K562 (cell line): ENCODE results near the gene CLSTN2. TPM values are rescaled to one million over a fixed set of nuclear protein-coding genes. Genes with fewer than 3 reads are reported as not detected.

Experiments used
- ATAC-seq: fragments of 200-7000 bp; cut with Tn5 transposase; 3 replicates; pipeline ENCODE4 v1.9.1; 2020; ENCODE audit warnings: moderate library complexity
- BruUV-seq: library from RNA; stranded (reverse); fragments of 400-500 nt; replicated peaks from 2 replicates; lab custom pipeline; 2021; lab: Mats Ljungman, UMichigan
- CTCF ChIA-PET: fragments of 300-600 bp; formaldehyde crosslinking; extraction: SDS; loops from one replicate; lab custom pipeline; 2021; ENCODE audit warnings: low intra/inter-chr PET ratio; lab: Yijun Ruan, JAX
- POLR2A ChIA-PET: fragments of 300-600, 350-650 bp; sonication (Branson Sonifier 250); formaldehyde crosslinking; extraction: SDS; loops from one replicate; lab custom pipeline; 2021; ENCODE audit warnings: antibody characterized with exemption, inconsistent platforms; lab: Yijun Ruan, JAX
- DNase-seq, 4 experiments: peaks; one replicate each; pipeline versions ENCODE4 v3.0.0 to v3.0.0-alpha.2; 2011 to 2018; ENCODE audit warnings: low spot score in 3 of 4, mixed read lengths in 3 of 4; ENCODE audit errors: extremely low read depth in 1 of 4
- FAIRE-seq: peaks from 2 replicates; lab custom pipeline; 2011; peaks lifted over from hg19 to GRCh38; lab: Jason Lieb, UNC
- H2AFZ ChIP-seq: 2 replicates; pipeline ENCODE4 v1.6.0; 2011; ENCODE audit warnings: low read depth, low read length, control low read depth, inconsistent platforms
- H3K27ac ChIP-seq: fragments of 200-600 bp; 3 replicates; pipeline ENCODE4 v1.8.0; 2011; ENCODE audit warnings: low read depth, mild to moderate bottlenecking, control low read depth, inconsistent platforms, low read length, moderate library complexity, mixed read lengths; ENCODE audit errors: extremely low read depth
- H3K27me3 ChIP-seq, 2 experiments: fragments of 300-600 bp in 1 of 2; 2 replicates in 1 of 2; 3 replicates in 1 of 2; pipeline versions ENCODE4 v1.6.0 to v1.8.0; 2011; ENCODE audit warnings: inconsistent platforms in 2 of 2, low read length in 2 of 2, mild to moderate bottlenecking in 1 of 2, mixed read lengths in 1 of 2, moderate library complexity in 1 of 2; ENCODE audit not compliant: control insufficient read depth in 2 of 2, insufficient read depth in 2 of 2
- H3K36me3 ChIP-seq: fragments of 300-600 bp; 3 replicates; pipeline ENCODE4 v1.8.0; 2011; ENCODE audit warnings: mild to moderate bottlenecking, low read length, inconsistent platforms; ENCODE audit not compliant: control insufficient read depth, insufficient read depth
- H3K4me1 ChIP-seq, 2 experiments: fragments of 200-600 bp in 1 of 2; replicated peaks in 1 of 2; 2 replicates in 1 of 2; 3 replicates in 1 of 2; pipeline versions ENCODE4 v1.5.1 to v1.8.0; 2011; ENCODE audit warnings: inconsistent platforms in 2 of 2, low read length in 2 of 2, mild to moderate bottlenecking in 1 of 2, mixed read lengths in 1 of 2, moderate library complexity in 1 of 2; ENCODE audit not compliant: control insufficient read depth in 2 of 2, insufficient read depth in 2 of 2
- H3K4me2 ChIP-seq: 2 replicates; pipeline ENCODE4 v1.6.1; 2011; ENCODE audit warnings: low read length, control low read depth, inconsistent platforms, mixed read lengths; ENCODE audit not compliant: insufficient read depth
- H3K4me3 ChIP-seq: fragments of 200-600 bp; sonication (generic), shearing (Covaris generic); 2 replicates; pipeline ENCODE4 v1.5.1; 2016; ENCODE audit warnings: control low read depth, inconsistent platforms
- H3K79me2 ChIP-seq: fragments of 200-600 bp; 3 replicates; pipeline ENCODE4 v1.8.0; 2011; ENCODE audit warnings: low read length, inconsistent platforms; ENCODE audit not compliant: control insufficient read depth, insufficient read depth
- H3K9ac ChIP-seq, 2 experiments: 2 replicates each; pipeline versions ENCODE4 v1.6.0 to v1.6.1; 2011; ENCODE audit warnings: low read depth in 2 of 2, low read length in 2 of 2, control low read depth in 1 of 2, inconsistent platforms in 1 of 2, mild to moderate bottlenecking in 1 of 2, mixed read lengths in 1 of 2; ENCODE audit not compliant: insufficient read depth in 1 of 2
- H3K9me1 ChIP-seq: one replicate; pipeline ENCODE4 v1.6.0; 2011; ENCODE audit warnings: inconsistent platforms, mild to moderate bottlenecking, low read length, moderate library complexity; ENCODE audit not compliant: control insufficient read depth, insufficient read depth
- H3K9me3 ChIP-seq: replicated peaks from 2 replicates; pipeline ENCODE4 v1.5.1; 2011; ENCODE audit warnings: low read depth, low read length, inconsistent platforms; ENCODE audit not compliant: control insufficient read depth, insufficient read depth
- H4K20me1 ChIP-seq: replicated peaks from 2 replicates; pipeline ENCODE4 v1.6.1; 2011; ENCODE audit warnings: low read length, inconsistent platforms, mixed read lengths; ENCODE audit not compliant: control insufficient read depth, insufficient read depth
- ASH1L ChIP-seq: fragments of 450-650 bp; IDR thresholded peaks from 2 replicates; pipeline ENCODE4 v1.6.1; 2018; ENCODE audit warnings: borderline replicate concordance, mild to moderate bottlenecking, low read depth; ENCODE audit not compliant: partially characterized antibody
- MYBL2 ChIP-seq, 2 experiments: fragments of 450-650 bp in 1 of 2; sonication (generic) in 1 of 2; formaldehyde crosslinking in 1 of 2; IDR thresholded peaks; 2 replicates each; pipeline versions ENCODE4 v1.6.1 to v1.8.1; 2017 to 2022; ENCODE audit warnings: borderline replicate concordance in 1 of 2, inconsistent platforms in 1 of 2, low read depth in 1 of 2, mild to moderate bottlenecking in 1 of 2, missing genetic modification reagents in 1 of 2, moderate library complexity in 1 of 2
- WGBS: fragments of 100-300 bp; shearing (Covaris generic); methylation state at CpG from one replicate; pipeline ENCODE4 v1.1.6; 2016; ENCODE audit warnings: low coverage, mixed read lengths; ENCODE audit not compliant: insufficient coverage; ENCODE audit errors: missing lambda C conversion rate; 5-methylcytosine and 5-hydroxymethylcytosine counted together
- in situ Hi-C: fragments of 300-500 bp; cut with MboI; formaldehyde crosslinking; loops from 4 replicates; pipeline ENCODE4 v1.15.0; 2018; ENCODE audit warnings: inconsistent platforms, mixed read lengths
- intact Hi-C: fragments of 100-400 bp; cut with micrococcal nuclease; formaldehyde crosslinking; loops from 2 replicates; pipeline ENCODE4 v1.14.2; 2022
- polyA plus RNA-seq, 8 experiments: library from polyadenylated mRNA; depleted of rRNA in 4 of 8; stranded (reverse) in 5 of 8; unstranded in 3 of 8; fragments of >200 nt; fragmentation: Nextera tagmentation in 2 of 8; fragmentation: Illumina TruSeq in 1 of 8; extraction: Ambion mirVana in 2 of 8; extraction: Trizol in 1 of 8; gene quantifications; 2 replicates each; pipeline versions ENCODE4 v1.2.1 to v1.2.3, GENCODE V29; 2011 to 2014; ENCODE audit warnings: inconsistent platforms in 1 of 8, missing spikeins in 1 of 8
- total RNA-seq, 7 experiments: library from RNA; depleted of rRNA in 6 of 7; stranded (reverse); fragments of >200 nt in 6 of 7; fragmentation: Illumina TruSeq in 2 of 7; extraction: Trizol in 2 of 7; gene quantifications; 2 replicates each; pipeline versions ENCODE4 v1.2.1 to v1.2.3, GENCODE V29; 2011 to 2021; ENCODE audit warnings: low replicate concordance in 1 of 7
- TF ChIP-seq, protein P1 (sequence below): fragments of 450-650 bp; IDR thresholded peaks from 2 replicates; pipeline ENCODE4 v1.6.1; 2016; ENCODE audit warnings: mild to moderate bottlenecking, moderate library complexity
- TF ChIP-seq, protein P2 (sequence below): fragments of 250-450 bp; sonication (Bioruptor Pico); IDR thresholded peaks from 2 replicates; pipeline ENCODE4 v1.4.0; 2020; ENCODE audit warnings: mild to moderate bottlenecking, moderate library complexity
- TF ChIP-seq, protein P3 (sequence below): fragments of 450-650 bp; IDR thresholded peaks from 2 replicates; pipeline ENCODE4 v1.6.1; 2016; ENCODE audit warnings: missing biosample characterization, missing genetic modification characterization

The CLSTN2 gene
- total and polyA plus RNA-seq, 9 of the 15 experiments (the other 6 are each of a cell fraction or from before 2014, with no cell fraction given): 0.02 to 0.04 (median 0.04) TPM; not detected in 6

DNA sequence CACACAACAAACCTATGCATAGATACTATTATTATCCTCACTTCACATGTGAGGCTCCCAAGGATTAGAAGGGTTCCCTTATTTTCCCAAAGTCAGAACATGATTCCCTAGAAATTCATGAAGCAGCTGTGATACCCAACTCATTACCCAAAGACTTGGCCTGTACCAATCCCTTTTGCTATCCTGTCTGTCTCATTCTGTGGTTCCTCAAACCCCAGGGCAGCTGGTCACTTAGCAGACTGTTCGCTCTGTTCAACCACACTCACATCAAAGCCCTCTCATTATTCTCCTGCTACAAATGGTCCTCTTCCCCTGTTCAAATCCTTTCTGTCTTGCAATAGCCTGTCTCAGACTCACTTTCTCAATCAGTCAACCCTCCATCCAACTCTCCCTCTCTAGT is 588.6 kb downstream of the CLSTN2 start:
- no peak for DNase-seq
- Histone ChIP-seq H3K79me2 (no peaks in the 10 kb centered on the region), H3K27ac (no peak overlapping the region), H3K36me3 (no peaks in the 10 kb centered on the region), H4K20me1 (no peaks in the 10 kb centered on the region), H3K4me2 (no peak overlapping the region), H3K4me3 (no peak overlapping the region), H3K9me3 (no peaks in the 10 kb centered on the region), H3K4me1 (no peaks in the 10 kb centered on the region), H3K9ac (no peak overlapping the region), H3K27me3 (peaks cover 0 to 9% of the 10 kb centered on the region in 2 experiments; a peak in 1 of 5 replicates), H2AFZ (no peak overlapping the region), H3K9me1 (no peaks in the 10 kb centered on the region)
- POLR2A ChIA-PET: no interaction called here
- no TSS peak for BruUV-seq
- WGBS: 0% methylated on average over 1 of the region's 1 CpG
- in situ Hi-C loops (no loop called here), intact Hi-C loops (no loop called here)
- FAIRE-seq: no peak
- CTCF ChIA-PET: no interaction called here
- no peak for ATAC-seq
- TF ChIP-seq MYBL2 (IDR thresholded peaks at IDR 0.05; ENCODE audit: low read depth) (no peak), MYBL2 (CRISPR knock-in tag; IDR thresholded peaks at IDR 0.05; ENCODE audit: borderline replicate concordance) (no peak), ASH1L (no peak)
- TF ChIP-seq, protein P1, sequence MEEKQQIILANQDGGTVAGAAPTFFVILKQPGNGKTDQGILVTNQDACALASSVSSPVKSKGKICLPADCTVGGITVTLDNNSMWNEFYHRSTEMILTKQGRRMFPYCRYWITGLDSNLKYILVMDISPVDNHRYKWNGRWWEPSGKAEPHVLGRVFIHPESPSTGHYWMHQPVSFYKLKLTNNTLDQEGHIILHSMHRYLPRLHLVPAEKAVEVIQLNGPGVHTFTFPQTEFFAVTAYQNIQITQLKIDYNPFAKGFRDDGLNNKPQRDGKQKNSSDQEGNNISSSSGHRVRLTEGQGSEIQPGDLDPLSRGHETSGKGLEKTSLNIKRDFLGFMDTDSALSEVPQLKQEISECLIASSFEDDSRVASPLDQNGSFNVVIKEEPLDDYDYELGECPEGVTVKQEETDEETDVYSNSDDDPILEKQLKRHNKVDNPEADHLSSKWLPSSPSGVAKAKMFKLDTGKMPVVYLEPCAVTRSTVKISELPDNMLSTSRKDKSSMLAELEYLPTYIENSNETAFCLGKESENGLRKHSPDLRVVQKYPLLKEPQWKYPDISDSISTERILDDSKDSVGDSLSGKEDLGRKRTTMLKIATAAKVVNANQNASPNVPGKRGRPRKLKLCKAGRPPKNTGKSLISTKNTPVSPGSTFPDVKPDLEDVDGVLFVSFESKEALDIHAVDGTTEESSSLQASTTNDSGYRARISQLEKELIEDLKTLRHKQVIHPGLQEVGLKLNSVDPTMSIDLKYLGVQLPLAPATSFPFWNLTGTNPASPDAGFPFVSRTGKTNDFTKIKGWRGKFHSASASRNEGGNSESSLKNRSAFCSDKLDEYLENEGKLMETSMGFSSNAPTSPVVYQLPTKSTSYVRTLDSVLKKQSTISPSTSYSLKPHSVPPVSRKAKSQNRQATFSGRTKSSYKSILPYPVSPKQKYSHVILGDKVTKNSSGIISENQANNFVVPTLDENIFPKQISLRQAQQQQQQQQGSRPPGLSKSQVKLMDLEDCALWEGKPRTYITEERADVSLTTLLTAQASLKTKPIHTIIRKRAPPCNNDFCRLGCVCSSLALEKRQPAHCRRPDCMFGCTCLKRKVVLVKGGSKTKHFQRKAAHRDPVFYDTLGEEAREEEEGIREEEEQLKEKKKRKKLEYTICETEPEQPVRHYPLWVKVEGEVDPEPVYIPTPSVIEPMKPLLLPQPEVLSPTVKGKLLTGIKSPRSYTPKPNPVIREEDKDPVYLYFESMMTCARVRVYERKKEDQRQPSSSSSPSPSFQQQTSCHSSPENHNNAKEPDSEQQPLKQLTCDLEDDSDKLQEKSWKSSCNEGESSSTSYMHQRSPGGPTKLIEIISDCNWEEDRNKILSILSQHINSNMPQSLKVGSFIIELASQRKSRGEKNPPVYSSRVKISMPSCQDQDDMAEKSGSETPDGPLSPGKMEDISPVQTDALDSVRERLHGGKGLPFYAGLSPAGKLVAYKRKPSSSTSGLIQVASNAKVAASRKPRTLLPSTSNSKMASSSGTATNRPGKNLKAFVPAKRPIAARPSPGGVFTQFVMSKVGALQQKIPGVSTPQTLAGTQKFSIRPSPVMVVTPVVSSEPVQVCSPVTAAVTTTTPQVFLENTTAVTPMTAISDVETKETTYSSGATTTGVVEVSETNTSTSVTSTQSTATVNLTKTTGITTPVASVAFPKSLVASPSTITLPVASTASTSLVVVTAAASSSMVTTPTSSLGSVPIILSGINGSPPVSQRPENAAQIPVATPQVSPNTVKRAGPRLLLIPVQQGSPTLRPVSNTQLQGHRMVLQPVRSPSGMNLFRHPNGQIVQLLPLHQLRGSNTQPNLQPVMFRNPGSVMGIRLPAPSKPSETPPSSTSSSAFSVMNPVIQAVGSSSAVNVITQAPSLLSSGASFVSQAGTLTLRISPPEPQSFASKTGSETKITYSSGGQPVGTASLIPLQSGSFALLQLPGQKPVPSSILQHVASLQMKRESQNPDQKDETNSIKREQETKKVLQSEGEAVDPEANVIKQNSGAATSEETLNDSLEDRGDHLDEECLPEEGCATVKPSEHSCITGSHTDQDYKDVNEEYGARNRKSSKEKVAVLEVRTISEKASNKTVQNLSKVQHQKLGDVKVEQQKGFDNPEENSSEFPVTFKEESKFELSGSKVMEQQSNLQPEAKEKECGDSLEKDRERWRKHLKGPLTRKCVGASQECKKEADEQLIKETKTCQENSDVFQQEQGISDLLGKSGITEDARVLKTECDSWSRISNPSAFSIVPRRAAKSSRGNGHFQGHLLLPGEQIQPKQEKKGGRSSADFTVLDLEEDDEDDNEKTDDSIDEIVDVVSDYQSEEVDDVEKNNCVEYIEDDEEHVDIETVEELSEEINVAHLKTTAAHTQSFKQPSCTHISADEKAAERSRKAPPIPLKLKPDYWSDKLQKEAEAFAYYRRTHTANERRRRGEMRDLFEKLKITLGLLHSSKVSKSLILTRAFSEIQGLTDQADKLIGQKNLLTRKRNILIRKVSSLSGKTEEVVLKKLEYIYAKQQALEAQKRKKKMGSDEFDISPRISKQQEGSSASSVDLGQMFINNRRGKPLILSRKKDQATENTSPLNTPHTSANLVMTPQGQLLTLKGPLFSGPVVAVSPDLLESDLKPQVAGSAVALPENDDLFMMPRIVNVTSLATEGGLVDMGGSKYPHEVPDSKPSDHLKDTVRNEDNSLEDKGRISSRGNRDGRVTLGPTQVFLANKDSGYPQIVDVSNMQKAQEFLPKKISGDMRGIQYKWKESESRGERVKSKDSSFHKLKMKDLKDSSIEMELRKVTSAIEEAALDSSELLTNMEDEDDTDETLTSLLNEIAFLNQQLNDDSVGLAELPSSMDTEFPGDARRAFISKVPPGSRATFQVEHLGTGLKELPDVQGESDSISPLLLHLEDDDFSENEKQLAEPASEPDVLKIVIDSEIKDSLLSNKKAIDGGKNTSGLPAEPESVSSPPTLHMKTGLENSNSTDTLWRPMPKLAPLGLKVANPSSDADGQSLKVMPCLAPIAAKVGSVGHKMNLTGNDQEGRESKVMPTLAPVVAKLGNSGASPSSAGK: no peak
- TF ChIP-seq, protein P2, sequence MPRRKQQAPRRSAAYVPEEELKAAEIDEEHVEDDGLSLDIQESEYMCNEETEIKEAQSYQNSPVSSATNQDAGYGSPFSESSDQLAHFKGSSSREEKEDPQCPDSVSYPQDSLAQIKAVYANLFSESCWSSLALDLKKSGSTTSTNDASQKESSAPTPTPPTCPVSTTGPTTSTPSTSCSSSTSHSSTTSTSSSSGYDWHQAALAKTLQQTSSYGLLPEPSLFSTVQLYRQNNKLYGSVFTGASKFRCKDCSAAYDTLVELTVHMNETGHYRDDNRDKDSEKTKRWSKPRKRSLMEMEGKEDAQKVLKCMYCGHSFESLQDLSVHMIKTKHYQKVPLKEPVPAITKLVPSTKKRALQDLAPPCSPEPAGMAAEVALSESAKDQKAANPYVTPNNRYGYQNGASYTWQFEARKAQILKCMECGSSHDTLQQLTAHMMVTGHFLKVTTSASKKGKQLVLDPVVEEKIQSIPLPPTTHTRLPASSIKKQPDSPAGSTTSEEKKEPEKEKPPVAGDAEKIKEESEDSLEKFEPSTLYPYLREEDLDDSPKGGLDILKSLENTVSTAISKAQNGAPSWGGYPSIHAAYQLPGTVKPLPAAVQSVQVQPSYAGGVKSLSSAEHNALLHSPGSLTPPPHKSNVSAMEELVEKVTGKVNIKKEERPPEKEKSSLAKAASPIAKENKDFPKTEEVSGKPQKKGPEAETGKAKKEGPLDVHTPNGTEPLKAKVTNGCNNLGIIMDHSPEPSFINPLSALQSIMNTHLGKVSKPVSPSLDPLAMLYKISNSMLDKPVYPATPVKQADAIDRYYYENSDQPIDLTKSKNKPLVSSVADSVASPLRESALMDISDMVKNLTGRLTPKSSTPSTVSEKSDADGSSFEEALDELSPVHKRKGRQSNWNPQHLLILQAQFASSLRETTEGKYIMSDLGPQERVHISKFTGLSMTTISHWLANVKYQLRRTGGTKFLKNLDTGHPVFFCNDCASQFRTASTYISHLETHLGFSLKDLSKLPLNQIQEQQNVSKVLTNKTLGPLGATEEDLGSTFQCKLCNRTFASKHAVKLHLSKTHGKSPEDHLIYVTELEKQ (CRISPR knock-in tag): no peak
- TF ChIP-seq, protein P3, sequence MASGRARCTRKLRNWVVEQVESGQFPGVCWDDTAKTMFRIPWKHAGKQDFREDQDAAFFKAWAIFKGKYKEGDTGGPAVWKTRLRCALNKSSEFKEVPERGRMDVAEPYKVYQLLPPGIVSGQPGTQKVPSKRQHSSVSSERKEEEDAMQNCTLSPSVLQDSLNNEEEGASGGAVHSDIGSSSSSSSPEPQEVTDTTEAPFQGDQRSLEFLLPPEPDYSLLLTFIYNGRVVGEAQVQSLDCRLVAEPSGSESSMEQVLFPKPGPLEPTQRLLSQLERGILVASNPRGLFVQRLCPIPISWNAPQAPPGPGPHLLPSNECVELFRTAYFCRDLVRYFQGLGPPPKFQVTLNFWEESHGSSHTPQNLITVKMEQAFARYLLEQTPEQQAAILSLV (tag): no peak
